WTC11 (cell line): Measurements from ENCODE around the gene MFSD12. TPM values are rescaled to one million over a fixed set of nuclear protein-coding genes. Genes with fewer than 3 reads are reported as not detected.

Experiments
- ATAC-seq: fragments of 200-7000 bp; cut with Tn5 transposase; 2 replicates; pipeline ENCODE4 v1.10.0; 2021; ENCODE audit warnings: mild to moderate bottlenecking, moderate library complexity
- CTCF ChIA-PET: fragments of 300-600 bp; sonication (Branson Sonifier 250); formaldehyde crosslinking; loops from one replicate; lab custom pipeline; 2021; ENCODE audit warnings: antibody characterized with exemption; lab: Charles Lee
- POLR2A ChIA-PET: fragments of 350-600 bp; sonication (Branson Sonifier 250); formaldehyde crosslinking; loops from one replicate; lab custom pipeline; 2021; ENCODE audit warnings: antibody characterized with exemption; lab: Charles Lee
- DNase-seq: peaks from one replicate; pipeline ENCODE4 v3.0.0; 2021; ENCODE audit warnings: low spot score
- H3K27ac Mint-ChIP-seq: 2 replicates; pipeline ENCODE4 v1.8.0; 2021; ENCODE audit warnings: mixed read lengths
- H3K27me3 Mint-ChIP-seq: 2 replicates; pipeline ENCODE4 v1.8.0; 2021; ENCODE audit warnings: low read depth, mild to moderate bottlenecking, moderate library complexity, mixed read lengths
- H3K36me3 Mint-ChIP-seq: 2 replicates; pipeline ENCODE4 v1.8.0; 2021; ENCODE audit warnings: mixed read lengths
- H3K4me1 Mint-ChIP-seq: 2 replicates; pipeline ENCODE4 v1.8.0; 2022; ENCODE audit warnings: mixed read lengths
- H3K4me3 Mint-ChIP-seq: 2 replicates; pipeline ENCODE4 v1.8.0; 2021; ENCODE audit warnings: mild to moderate bottlenecking, moderate library complexity, mixed read lengths
- H3K9me3 Mint-ChIP-seq: 2 replicates; pipeline ENCODE4 v1.8.0; 2021; ENCODE audit warnings: mixed read lengths
- ATF1 ChIP-seq: sonication (generic); formaldehyde crosslinking; IDR thresholded peaks from 2 replicates; pipeline ENCODE4 v1.8.1; 2023; ENCODE audit warnings: mild to moderate bottlenecking, moderate library complexity, missing genetic modification reagents
- CREM ChIP-seq: sonication (generic); formaldehyde crosslinking; IDR thresholded peaks from 2 replicates; pipeline ENCODE4 v1.8.1; 2022; ENCODE audit warnings: mild to moderate bottlenecking, missing genetic modification reagents, moderate library complexity
- E2F4 ChIP-seq: sonication (generic); formaldehyde crosslinking; IDR thresholded peaks from 2 replicates; pipeline ENCODE4 v1.8.1; 2022; ENCODE audit warnings: low read depth, mild to moderate bottlenecking, moderate library complexity, missing genetic modification reagents, borderline replicate concordance
- FOXJ3 ChIP-seq: sonication (generic); formaldehyde crosslinking; IDR thresholded peaks from 2 replicates; pipeline ENCODE4 v1.9.0; 2021; ENCODE audit warnings: missing genetic modification reagents, mild to moderate bottlenecking, borderline replicate concordance
- FOXP1 ChIP-seq: sonication (generic); formaldehyde crosslinking; IDR thresholded peaks from 2 replicates; pipeline ENCODE4 v1.8.0; 2022; ENCODE audit warnings: missing genetic modification reagents, mild to moderate bottlenecking, moderate library complexity, borderline replicate concordance
- GTF2I ChIP-seq: fragments of 250-450 bp; sonication (Bioruptor Pico); conservative IDR thresholded peaks from 2 replicates; pipeline ENCODE4 v1.4.0; 2021; ENCODE audit warnings: mild to moderate bottlenecking
- HMGA2 ChIP-seq: fragments of 250-450 bp; sonication (Bioruptor Pico); IDR thresholded peaks from 2 replicates; pipeline ENCODE4 v1.4.0; 2021; ENCODE audit warnings: mild to moderate bottlenecking, moderate library complexity
- KAT7 ChIP-seq: sonication (generic); formaldehyde crosslinking; IDR thresholded peaks from 2 replicates; pipeline ENCODE4 v1.8.1; 2023; ENCODE audit warnings: missing genetic modification reagents, mild to moderate bottlenecking, borderline replicate concordance
- NFE2L1 ChIP-seq: sonication (generic); formaldehyde crosslinking; IDR thresholded peaks from 2 replicates; pipeline ENCODE4 v1.8.1; 2023; ENCODE audit warnings: missing genetic modification reagents
- TCF7 ChIP-seq: sonication (generic); formaldehyde crosslinking; IDR thresholded peaks from 2 replicates; pipeline ENCODE4 v1.8.0; 2022; ENCODE audit warnings: mild to moderate bottlenecking, low read depth, missing genetic modification reagents, moderate library complexity
- TEAD1 ChIP-seq: sonication (generic); formaldehyde crosslinking; IDR thresholded peaks from 2 replicates; pipeline ENCODE4 v1.8.0; 2022; ENCODE audit warnings: mild to moderate bottlenecking, missing genetic modification reagents
- ZBTB21 ChIP-seq: sonication (generic); formaldehyde crosslinking; IDR thresholded peaks from 2 replicates; pipeline ENCODE4 v1.8.1; 2023; ENCODE audit warnings: mild to moderate bottlenecking, missing genetic modification reagents, borderline replicate concordance
- total RNA-seq: library from RNA; stranded (reverse); gene quantifications from 3 replicates; pipeline ENCODE4 v1.2.3, GENCODE V29; 2021
- TF ChIP-seq, protein P1 (sequence below): sonication (generic); formaldehyde crosslinking; IDR thresholded peaks from 2 replicates; pipeline ENCODE4 v1.8.0; 2023; ENCODE audit warnings: mild to moderate bottlenecking, missing genetic modification reagents

Gene MFSD12
- total RNA-seq, 1 experiment from 2014 or later: 59.9 TPM

DNA sequence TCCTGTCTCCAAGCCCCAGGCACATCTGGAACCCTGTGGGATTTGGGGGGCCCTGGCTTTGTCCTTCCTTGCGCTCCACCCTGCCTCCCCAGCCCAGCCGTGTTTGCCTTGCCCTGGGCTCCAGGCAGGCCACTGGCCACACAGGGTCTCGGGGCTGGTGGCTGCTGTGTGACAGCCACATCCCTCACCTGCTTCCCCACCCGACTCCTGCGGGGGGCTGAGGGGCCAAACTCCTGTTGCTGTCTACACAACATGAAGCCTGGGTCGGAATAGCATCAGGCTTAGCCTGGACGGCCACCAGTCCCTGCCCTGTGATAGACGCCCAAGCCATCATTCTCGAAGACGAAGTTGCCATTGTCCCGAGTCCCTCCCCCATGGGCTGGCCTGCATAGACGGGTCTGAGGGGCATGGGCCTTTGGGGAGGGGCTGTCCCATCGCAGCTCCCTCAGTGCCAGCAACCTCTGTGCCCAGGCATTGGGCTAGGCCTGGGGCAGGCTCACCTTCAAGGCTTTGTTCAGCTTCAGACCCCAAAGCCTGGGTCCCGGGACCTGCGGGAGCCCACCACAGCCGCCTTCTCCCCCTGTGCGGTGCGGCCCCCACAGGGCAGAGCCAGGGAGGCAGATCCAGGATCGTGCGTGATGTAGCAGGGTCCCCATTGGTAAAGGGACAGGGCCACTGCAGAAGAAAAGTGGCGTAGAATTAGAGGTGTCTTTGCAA is 33.9 kb downstream of the MFSD12 start (continued):
- TF ChIP-seq, protein P1, sequence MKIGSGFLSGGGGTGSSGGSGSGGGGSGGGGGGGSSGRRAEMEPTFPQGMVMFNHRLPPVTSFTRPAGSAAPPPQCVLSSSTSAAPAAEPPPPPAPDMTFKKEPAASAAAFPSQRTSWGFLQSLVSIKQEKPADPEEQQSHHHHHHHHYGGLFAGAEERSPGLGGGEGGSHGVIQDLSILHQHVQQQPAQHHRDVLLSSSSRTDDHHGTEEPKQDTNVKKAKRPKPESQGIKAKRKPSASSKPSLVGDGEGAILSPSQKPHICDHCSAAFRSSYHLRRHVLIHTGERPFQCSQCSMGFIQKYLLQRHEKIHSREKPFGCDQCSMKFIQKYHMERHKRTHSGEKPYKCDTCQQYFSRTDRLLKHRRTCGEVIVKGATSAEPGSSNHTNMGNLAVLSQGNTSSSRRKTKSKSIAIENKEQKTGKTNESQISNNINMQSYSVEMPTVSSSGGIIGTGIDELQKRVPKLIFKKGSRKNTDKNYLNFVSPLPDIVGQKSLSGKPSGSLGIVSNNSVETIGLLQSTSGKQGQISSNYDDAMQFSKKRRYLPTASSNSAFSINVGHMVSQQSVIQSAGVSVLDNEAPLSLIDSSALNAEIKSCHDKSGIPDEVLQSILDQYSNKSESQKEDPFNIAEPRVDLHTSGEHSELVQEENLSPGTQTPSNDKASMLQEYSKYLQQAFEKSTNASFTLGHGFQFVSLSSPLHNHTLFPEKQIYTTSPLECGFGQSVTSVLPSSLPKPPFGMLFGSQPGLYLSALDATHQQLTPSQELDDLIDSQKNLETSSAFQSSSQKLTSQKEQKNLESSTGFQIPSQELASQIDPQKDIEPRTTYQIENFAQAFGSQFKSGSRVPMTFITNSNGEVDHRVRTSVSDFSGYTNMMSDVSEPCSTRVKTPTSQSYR (CRISPR knock-in tag): no peak
- TF ChIP-seq NFE2L1 (CRISPR knock-in tag): no peak
- no peak for TF ChIP-seq ATF1
- TF ChIP-seq ZBTB21 (CRISPR knock-in tag): no peak
- TF ChIP-seq FOXJ3: no peak
- no peak for TF ChIP-seq CREM

GRCh38 chr19:3522421-3523360 is 34.7 kb downstream of the MFSD12 start:
- Mint-ChIP-seq H3K4me3 (no peak overlapping the region), H3K4me1 (peaks cover 32% of the 10 kb centered on the region), H3K27me3 (no peaks in the 10 kb centered on the region), H3K36me3 (peaks cover 10% of the 10 kb centered on the region), H3K9me3 (no peaks in the 10 kb centered on the region), H3K27ac (no peak overlapping the region)
- ChIA-PET CTCF (interaction anchor here (1.2 kb wide), 1 partner anchor 22 kb away, joined by 3 read pairs; no protein-coding TSS in a partner anchor), POLR2A (no interaction called here)
- TF ChIP-seq E2F4 (CRISPR knock-in tag): no peak
- TF ChIP-seq TCF7 (CRISPR knock-in tag): 0 out of 2 replicates have a peak, but pooled peaks have one; percentile 50
- no peak for DNase-seq
- ATAC-seq: no peak

GRCh38 chr19:3521104-3521445 is 36.3 kb downstream of the MFSD12 start:
- H3K9me3 Mint-ChIP-seq: no peaks in the 10 kb centered on the region
- peaks cover 43% of the 10 kb centered on the region for H3K4me1 Mint-ChIP-seq
- DNase-seq (no peak), ATAC-seq (no peak)
- peak overlapping the region; percentile 79 for H3K27ac Mint-ChIP-seq
- TF ChIP-seq GTF2I (CRISPR knock-in tag) (no peak), KAT7 (CRISPR knock-in tag) (no peak), HMGA2 (CRISPR knock-in tag) (no peak), TEAD1 (CRISPR knock-in tag) (no peak), FOXP1 (no peak)
- CTCF ChIA-PET: interaction anchor here (0.7 to 3.5 kb wide), 3 partner anchors 24 to 216 kb away, joined by 3 to 20 read pairs (median 5); no protein-coding TSS in a partner anchor
- POLR2A ChIA-PET: no interaction called here
- H3K27me3 Mint-ChIP-seq: no peaks in the 10 kb centered on the region
- H3K36me3 Mint-ChIP-seq: peaks cover 7% of the 10 kb centered on the region
- no peak overlapping the region for H3K4me3 Mint-ChIP-seq
